DOHH2 (cell line): ENCODE data around the gene POU5F2.

ENCODE experiments used
- H3F3A ChIP-seq: fragments of 200-600 bp; sonication (generic), shearing (Covaris generic); 2 replicates; pipeline ENCODE4 v1.6.0; 2016; ENCODE audit warnings: antibody characterized with exemption, mild to moderate bottlenecking; ENCODE audit not compliant: control insufficient read depth, insufficient read depth
- H3K27ac ChIP-seq: fragments of 200-600 bp; sonication (generic); 2 replicates; pipeline ENCODE4 v1.5.1; 2014; ENCODE audit warnings: low read depth, mild to moderate bottlenecking, low read length, moderate library complexity
- H3K27me3 ChIP-seq: fragments of 200-600 bp; sonication (generic); 2 replicates; pipeline ENCODE4 v1.6.1; 2014; ENCODE audit warnings: mild to moderate bottlenecking, low read length, mixed read lengths; ENCODE audit not compliant: control insufficient read depth
- H3K36me3 ChIP-seq: fragments of 200-600 bp; sonication (generic); 2 replicates; pipeline ENCODE4 v1.6.1; 2014; ENCODE audit warnings: mild to moderate bottlenecking, low read length, moderate library complexity, mixed read lengths; ENCODE audit not compliant: control insufficient read depth
- H3K4me1 ChIP-seq: fragments of 200-600 bp; sonication (generic); 2 replicates; pipeline ENCODE4 v1.6.1; 2014; ENCODE audit warnings: mild to moderate bottlenecking, low read length, mixed read lengths; ENCODE audit not compliant: control insufficient read depth
- H3K4me2 ChIP-seq: fragments of 200-600 bp; sonication (generic); 2 replicates; pipeline ENCODE4 v1.6.0; 2014; ENCODE audit warnings: mild to moderate bottlenecking, low read length, moderate library complexity
- H3K4me3 ChIP-seq: fragments of 200-600 bp; sonication (generic); 2 replicates; pipeline ENCODE4 v1.5.1; 2014; ENCODE audit warnings: mild to moderate bottlenecking, low read length, mixed read lengths
- H3K79me2 ChIP-seq: fragments of 200-600 bp; sonication (generic); 2 replicates; pipeline ENCODE4 v1.6.1; 2014; ENCODE audit warnings: mild to moderate bottlenecking, low read length, mixed read lengths; ENCODE audit not compliant: control insufficient read depth
- H3K9me2 ChIP-seq: fragments of 200-600 bp; sonication (generic); replicated peaks from 2 replicates; pipeline ENCODE4 v1.6.1; 2014; ENCODE audit warnings: mild to moderate bottlenecking, low read length, mixed read lengths; ENCODE audit not compliant: control insufficient read depth
- H3K9me3 ChIP-seq: fragments of 200-600 bp; sonication (generic); 2 replicates; pipeline ENCODE4 v1.6.1; 2014; ENCODE audit warnings: antibody characterized with exemption, low read length, mixed read lengths; ENCODE audit not compliant: control insufficient read depth, insufficient read depth
- H4K20me1 ChIP-seq: fragments of 200-600 bp; sonication (generic); 2 replicates; pipeline ENCODE4 v1.6.0; 2014; ENCODE audit warnings: low read depth, mild to moderate bottlenecking, antibody characterized with exemption, low read length, moderate library complexity; ENCODE audit not compliant: control insufficient read depth, insufficient read depth
- EZH2phosphoT487 ChIP-seq: fragments of 200-600 bp; sonication (generic); IDR thresholded peaks from 2 replicates; pipeline ENCODE4 v1.6.1; 2017; ENCODE audit warnings: borderline replicate concordance, mild to moderate bottlenecking, antibody characterized with exemption, low read length, moderate library complexity, mixed read lengths
- TF ChIP-seq, protein P1 (sequence below): fragments of 200-600 bp; sonication (generic); IDR thresholded peaks from one replicate; pipeline ENCODE4 v1.5.1; 2014; ENCODE audit warnings: antibody characterized with exemption, mild to moderate bottlenecking, low read depth, low read length; ENCODE audit not compliant: poor library complexity, severe bottlenecking

Gene POU5F2

DNA sequence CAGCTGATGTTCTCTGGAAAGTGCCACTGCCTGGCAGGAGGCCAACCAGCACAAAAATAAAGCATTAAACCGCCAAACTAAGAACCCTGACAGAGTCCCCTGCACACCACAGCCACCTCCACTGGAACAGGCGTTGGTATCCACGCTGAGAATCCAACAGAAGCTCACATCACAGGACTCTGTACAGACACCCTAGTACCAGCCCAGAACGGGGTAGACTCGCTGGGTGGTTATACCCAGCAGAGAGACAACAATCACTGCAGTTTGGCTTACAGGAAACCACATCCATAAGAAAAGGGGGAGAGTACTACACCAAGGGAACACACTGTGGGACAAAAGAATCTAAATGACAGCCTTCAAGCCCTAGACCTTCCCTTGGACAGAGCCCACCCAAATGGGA is 15.0 kb upstream of the POU5F2 start:
- Histone ChIP-seq H3K27me3 (no peaks in the 10 kb centered on the region), H3K4me2 (no peak overlapping the region), H3K36me3 (no peaks in the 10 kb centered on the region), H3K9me3 (no peaks in the 10 kb centered on the region; the same call in 1 of the 2 replicates), H3K4me1 (no peaks in the 10 kb centered on the region), H3K9me2 (no peaks in the 10 kb centered on the region), H3F3A (no peaks in the 10 kb centered on the region), H4K20me1 (no peaks in the 10 kb centered on the region), H3K4me3 (no peak overlapping the region), H3K27ac (no peak overlapping the region), H3K79me2 (no peaks in the 10 kb centered on the region)
- TF ChIP-seq EZH2phosphoT487: no peak
- TF ChIP-seq, protein P1, sequence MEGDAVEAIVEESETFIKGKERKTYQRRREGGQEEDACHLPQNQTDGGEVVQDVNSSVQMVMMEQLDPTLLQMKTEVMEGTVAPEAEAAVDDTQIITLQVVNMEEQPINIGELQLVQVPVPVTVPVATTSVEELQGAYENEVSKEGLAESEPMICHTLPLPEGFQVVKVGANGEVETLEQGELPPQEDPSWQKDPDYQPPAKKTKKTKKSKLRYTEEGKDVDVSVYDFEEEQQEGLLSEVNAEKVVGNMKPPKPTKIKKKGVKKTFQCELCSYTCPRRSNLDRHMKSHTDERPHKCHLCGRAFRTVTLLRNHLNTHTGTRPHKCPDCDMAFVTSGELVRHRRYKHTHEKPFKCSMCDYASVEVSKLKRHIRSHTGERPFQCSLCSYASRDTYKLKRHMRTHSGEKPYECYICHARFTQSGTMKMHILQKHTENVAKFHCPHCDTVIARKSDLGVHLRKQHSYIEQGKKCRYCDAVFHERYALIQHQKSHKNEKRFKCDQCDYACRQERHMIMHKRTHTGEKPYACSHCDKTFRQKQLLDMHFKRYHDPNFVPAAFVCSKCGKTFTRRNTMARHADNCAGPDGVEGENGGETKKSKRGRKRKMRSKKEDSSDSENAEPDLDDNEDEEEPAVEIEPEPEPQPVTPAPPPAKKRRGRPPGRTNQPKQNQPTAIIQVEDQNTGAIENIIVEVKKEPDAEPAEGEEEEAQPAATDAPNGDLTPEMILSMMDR: no peak

DNA sequence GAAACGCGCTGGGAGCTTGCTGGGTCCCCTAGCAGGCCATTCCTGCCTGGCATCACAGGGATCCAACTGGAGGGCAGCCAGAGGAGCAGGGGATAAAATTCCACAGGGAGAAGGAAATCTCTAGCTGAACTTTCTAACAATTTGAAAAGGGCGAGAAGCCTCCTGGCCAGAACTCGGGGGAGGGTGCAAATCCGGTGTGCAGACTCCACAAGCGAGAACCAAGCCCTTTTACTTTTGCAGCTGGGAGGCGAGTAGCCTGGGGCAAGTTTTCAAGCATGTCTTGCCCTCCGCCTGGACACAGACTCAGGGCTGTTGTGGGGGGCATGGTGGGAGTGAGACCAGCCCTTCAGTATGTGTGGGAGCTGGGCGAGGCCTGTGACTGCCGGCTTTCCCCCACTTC is 14.3 kb upstream of the POU5F2 start:
- no peaks in the 10 kb centered on the region for H4K20me1 ChIP-seq
- H3K27ac ChIP-seq: no peak overlapping the region

DNA sequence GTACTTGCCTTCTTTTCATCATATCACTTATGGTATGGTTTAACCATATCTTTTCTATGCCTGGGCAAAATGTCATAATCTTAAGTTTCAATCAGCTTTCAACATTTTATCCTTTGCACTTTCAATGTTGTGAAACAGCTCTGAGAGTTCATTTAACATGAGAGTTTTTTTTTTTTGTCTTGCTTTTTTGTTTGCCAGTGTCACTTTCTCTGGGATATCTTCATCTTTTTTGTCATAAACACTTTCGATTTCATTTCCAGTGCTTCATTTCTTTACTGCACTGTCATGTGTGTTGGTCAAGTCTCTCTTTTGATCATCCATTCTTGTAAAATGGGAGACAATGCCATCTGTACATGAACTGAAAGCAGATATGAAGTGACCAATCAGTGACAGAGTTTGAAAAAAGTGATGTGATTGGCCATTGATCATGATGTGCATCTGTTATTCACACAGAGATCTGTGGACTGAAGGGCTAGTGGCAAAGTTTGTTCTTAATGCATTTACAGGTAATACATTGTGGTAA is 7.5 kb upstream of the POU5F2 start:
- Histone ChIP-seq H3K79me2 (no peaks in the 10 kb centered on the region), H3F3A (no peaks in the 10 kb centered on the region), H3K9me2 (no peaks in the 10 kb centered on the region), H3K4me2 (no peak overlapping the region), H3K4me3 (no peak overlapping the region), H3K4me1 (no peaks in the 10 kb centered on the region), H4K20me1 (no peaks in the 10 kb centered on the region), H3K36me3 (no peaks in the 10 kb centered on the region), H3K27ac (no peak overlapping the region), H3K9me3 (no peaks in the 10 kb centered on the region), H3K27me3 (no peaks in the 10 kb centered on the region)
- TF ChIP-seq, protein P1: no peak

More for the DNA sequence above, 14.3 kb upstream of the POU5F2 start:
- no peaks in the 10 kb centered on the region for H3K36me3 ChIP-seq
- no peaks in the 10 kb centered on the region; the same call in 1 of the 2 replicates for H3K9me3 ChIP-seq
- no peak overlapping the region for H3K4me3 ChIP-seq
- no peak overlapping the region for H3K4me2 ChIP-seq
- no peaks in the 10 kb centered on the region for H3K27me3 ChIP-seq
- TF ChIP-seq, protein P1: no peak
- TF ChIP-seq EZH2phosphoT487: no peak
- no peaks in the 10 kb centered on the region for H3F3A ChIP-seq
- H3K79me2 ChIP-seq: no peaks in the 10 kb centered on the region
- no peaks in the 10 kb centered on the region for H3K4me1 ChIP-seq
- H3K9me2 ChIP-seq: no peaks in the 10 kb centered on the region
